ENCODE data around the gene DUSP28.
"Not testable (repeated sequence)": the region's sequence is repeated elsewhere in the genome, so short reads cannot be mapped to it uniquely, and the experiment has no call there.

The DUSP28 gene

GRCh38 chr2:240514631-240515030 is 45.5 kb upstream of the DUSP28 start:
- TF ChIP-seq, protein P1, sequence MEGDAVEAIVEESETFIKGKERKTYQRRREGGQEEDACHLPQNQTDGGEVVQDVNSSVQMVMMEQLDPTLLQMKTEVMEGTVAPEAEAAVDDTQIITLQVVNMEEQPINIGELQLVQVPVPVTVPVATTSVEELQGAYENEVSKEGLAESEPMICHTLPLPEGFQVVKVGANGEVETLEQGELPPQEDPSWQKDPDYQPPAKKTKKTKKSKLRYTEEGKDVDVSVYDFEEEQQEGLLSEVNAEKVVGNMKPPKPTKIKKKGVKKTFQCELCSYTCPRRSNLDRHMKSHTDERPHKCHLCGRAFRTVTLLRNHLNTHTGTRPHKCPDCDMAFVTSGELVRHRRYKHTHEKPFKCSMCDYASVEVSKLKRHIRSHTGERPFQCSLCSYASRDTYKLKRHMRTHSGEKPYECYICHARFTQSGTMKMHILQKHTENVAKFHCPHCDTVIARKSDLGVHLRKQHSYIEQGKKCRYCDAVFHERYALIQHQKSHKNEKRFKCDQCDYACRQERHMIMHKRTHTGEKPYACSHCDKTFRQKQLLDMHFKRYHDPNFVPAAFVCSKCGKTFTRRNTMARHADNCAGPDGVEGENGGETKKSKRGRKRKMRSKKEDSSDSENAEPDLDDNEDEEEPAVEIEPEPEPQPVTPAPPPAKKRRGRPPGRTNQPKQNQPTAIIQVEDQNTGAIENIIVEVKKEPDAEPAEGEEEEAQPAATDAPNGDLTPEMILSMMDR (conservative IDR thresholded peaks at IDR 0.05): no peak
- no peak for TF ChIP-seq ZFX (IDR thresholded peaks at IDR 0.05)
- H3K27ac ChIP-seq: no peak overlapping the region

- H3K27ac ChIP-seq: no peak overlapping the region
- no peak for TF ChIP-seq ZFX (IDR thresholded peaks at IDR 0.05)
- TF ChIP-seq, protein P1 (conservative IDR thresholded peaks at IDR 0.05): no peak
Observed at GRCh38 chr2:240517342-240517741, 42.8 kb upstream of the DUSP28 start.

GRCh38 chr2:240518981-240519380 is 41.2 kb upstream of the DUSP28 start:
- H3K27ac ChIP-seq: no peak overlapping the region
- TF ChIP-seq, protein P1 (conservative IDR thresholded peaks at IDR 0.05): no peak
- no peak for TF ChIP-seq ZFX (IDR thresholded peaks at IDR 0.05)

GRCh38 chr2:240519396-240520129 is 40.6 kb upstream of the DUSP28 start:
- TF ChIP-seq, protein P1 (conservative IDR thresholded peaks at IDR 0.05): no peak
- no peak for TF ChIP-seq ZFX (IDR thresholded peaks at IDR 0.05)
- no peak overlapping the region for H3K27ac ChIP-seq

DNA sequence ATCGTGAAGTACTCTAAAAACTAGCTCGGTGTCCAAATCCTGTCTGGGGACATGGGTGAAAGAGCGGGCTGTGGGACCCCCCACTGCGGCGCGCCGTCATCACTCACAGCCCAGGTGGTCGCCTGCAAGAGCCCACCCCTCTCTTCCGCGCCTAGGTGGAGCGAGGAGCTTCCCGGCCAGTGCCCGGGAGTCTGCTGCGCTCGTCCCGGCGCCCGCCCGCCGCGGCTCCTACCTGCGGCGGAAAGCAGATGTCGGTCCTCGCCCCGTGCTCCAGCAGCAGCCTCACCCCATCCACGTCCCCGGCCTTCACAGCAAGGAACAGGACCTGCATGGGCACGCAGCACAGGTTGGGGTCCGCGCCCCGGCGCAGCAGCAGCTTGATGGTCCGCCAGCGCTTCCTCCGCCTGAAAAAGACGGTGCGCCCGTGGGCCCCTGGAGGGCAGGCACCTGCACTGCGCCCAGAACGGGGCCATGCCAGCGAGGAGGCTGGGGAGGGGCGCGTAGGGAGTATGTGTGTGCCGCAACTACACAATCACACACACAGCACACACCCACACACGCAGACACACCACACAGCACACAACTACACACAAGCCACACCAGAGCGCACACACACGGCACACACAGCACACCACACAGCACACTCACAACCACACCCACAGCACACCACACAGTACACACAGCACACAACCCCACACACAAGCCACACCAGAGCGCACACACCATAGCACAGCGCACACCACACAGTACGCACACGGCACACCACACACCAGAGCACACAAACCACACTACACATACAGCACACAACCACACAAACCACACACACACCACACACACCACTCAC is 39.8 kb upstream of the DUSP28 start:
- TF ChIP-seq, protein P1 (conservative IDR thresholded peaks at IDR 0.05): no peak
- TF ChIP-seq ZFX (IDR thresholded peaks at IDR 0.05): no peak
- H3K27ac ChIP-seq: no peak overlapping the region

DNA sequence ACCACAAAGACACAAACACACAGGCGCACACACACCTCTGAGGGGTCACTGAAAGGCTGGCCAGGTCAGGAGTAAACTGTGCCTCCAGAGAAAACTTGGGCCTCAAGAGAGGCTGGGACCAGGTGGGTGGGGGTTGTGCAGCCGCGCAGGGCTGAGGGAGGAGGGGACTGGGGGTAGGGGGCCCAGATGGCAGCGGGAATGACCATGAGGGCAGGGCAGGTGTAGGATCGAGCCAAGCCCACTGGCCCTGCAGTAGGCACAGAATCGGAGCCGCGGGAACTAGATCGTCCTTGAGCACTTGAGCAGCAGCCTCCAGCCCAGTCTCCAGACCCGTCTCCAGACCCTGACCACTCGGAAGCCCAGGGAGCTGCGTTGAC is 39.2 kb upstream of the DUSP28 start:
- no peak for TF ChIP-seq ZFX (IDR thresholded peaks at IDR 0.05)
- TF ChIP-seq, protein P1 (conservative IDR thresholded peaks at IDR 0.05): no peak
- no peak overlapping the region for H3K27ac ChIP-seq

- H3K27ac ChIP-seq: not testable (repeated sequence)
Observed at GRCh38 chr2:240521885-240522284, 38.3 kb upstream of the DUSP28 start.
